Measurements from ENCODE around the gene ZMYND10.
A peak's percentile ranks its signal among the peaks of the same experiment; 100 is the strongest.
"Not testable (repeated sequence)": the region's sequence is repeated elsewhere in the genome, so short reads cannot be mapped to it uniquely, and the experiment has no call there.

The ZMYND10 gene

GRCh38 chr3:50324351-50325112, 21.0 kb downstream of the ZMYND10 start:
- DNase-seq, result peak; percentile 47

DNA sequence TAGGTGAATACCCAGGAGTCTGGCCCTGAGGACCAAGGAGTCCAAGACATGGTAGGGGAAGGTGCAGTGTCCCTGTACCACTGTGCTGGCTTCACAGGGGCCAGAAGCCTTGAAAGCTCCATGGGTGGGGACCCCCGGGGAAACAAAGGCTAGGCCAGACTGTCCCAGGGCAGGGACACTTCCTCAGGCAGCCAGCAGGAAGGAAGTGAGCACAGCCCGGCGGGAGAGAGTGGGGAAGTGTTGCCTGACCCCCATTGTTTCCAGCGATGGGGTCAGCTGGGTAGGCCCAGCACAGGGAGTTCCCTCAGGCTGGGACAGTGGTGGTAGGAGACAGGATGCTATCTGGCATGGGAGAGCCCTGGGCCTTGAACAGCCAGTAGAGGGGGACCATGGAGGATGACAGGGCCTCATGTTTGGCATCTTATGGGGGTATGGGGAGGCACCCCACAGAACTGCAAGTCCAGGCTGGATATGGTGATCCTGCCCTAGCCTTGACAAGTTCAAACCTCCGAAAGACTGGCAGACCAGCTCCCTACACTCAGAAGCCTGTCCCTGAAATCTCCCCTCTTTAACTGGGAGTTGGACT, 21.8 kb downstream of the ZMYND10 start:
- no peak for DNase-seq

DNA sequence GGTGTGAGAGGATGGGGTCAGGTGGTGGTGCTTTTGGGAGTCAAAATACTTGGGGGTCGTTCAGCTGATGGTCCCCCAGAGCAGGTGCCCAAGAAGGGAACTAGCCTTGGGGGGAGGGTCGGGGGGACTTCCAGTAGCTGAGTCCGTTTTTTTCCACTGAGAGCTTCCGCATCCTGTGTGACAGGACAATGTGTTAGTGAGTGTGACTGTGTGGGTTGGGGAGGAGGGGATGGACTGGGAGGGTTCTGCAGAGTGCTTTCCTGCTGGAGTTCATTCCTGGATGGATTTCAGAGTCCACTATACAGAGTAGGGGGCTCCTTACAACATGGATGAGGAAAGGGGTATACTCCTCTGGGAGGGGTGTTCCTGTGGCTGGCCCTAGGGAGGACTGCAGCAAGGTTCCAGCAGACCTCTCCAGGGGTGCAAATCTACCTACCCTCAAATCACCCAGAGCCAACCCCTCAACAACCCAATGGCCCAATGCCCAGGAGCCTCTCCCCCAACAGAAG, 22.4 kb downstream of the ZMYND10 start:
- DNase-seq, result no peak

GRCh38 chr3:50322386-50323091, 23.0 kb downstream of the ZMYND10 start, which contains the start of gene HYAL2:
Gene HYAL2, minus strand, starts transcription at chr3:50322745. Its CDS starts 2,256 bp downstream, at chr3:50320489.
- DNase-seq, result no peak

DNA sequence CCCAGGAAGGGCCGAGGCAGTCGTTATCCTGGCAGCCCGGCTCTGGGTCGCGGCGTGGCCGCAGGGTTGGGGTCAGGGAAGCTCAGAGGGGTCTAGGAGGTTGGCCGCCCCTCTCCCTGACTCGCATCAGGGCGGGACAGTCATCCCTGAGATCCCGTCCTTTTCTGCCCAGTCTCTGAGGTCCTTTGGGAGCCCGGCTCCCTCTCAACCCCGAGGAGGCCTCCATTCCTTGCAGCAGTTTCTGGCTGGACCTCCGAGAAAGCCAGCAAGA, 23.5 kb downstream of the ZMYND10 start:
- DNase-seq, result no peak

- peak; percentile 87 for DNase-seq
Measured at GRCh38 chr3:50321336-50322114, 24.0 kb downstream of the ZMYND10 start.

DNA sequence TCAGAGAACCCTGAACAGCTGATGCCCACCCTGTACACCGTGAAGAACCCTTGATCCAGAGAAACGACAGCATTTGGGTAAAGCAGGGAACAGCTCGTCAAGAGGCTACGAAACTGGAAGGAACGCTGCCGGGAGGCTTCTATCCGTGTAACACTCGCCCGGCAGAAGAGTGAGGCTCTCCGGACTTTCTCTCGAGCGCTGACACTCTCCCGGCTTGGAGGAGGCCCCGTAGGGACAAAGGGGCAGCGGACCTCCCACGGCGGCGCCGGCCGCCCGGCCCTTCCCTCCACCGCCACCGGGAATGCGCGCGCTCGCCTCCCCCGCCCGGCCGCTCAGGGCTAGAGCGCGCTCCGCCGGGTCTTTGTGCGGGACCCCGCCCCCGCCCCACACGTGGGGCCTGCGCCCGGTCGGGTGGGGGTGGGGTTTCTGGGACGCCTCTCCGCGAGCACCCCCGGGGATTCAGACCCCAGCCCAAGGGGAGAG, 24.6 kb downstream of the ZMYND10 start:
- DNase-seq, result peak; percentile 73

GRCh38 chr3:50319894-50320625, 25.5 kb downstream of the ZMYND10 start:
- DNase-seq, result no peak

DNA sequence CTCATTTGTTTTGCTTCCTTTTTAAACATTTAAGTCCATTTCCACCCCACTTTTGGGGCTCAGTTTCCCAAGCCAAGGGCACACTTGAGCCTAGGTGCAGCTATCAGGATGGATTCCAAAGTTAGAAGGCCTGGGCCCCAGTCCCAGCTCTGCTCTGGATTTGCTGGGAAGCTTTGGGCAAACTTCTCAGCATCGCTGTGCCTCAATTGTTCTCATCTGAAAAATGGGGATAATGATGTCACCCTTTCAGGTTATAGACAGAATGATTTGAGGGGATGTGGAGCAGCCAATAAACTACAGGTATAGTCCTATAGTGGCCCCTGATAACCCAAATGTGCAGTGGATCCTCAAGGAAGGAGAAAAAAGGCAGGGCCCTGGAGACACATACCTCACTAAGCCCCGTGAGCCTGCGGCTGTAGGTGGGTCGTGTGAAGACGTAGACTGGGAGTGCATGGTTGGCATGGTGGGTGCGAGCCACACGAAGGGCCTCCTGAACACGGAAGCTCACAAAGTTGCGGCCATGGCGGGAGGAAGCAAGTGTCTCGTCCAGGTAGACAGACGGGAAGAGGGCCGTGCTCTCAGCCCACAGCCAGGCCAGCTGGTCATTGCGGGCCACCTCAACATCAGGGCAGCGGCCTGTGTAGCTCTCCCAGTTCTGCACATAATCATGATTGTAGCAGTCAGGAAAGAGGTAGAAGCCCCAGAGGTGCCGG, 26.2 kb downstream of the ZMYND10 start:
- no peak for DNase-seq

GRCh38 chr3:50318615-50319014, 26.9 kb downstream of the ZMYND10 start:
- DNase-seq, result no peak

GRCh38 chr3:50318163-50318562, 27.4 kb downstream of the ZMYND10 start:
- DNase-seq, result no peak

DNA sequence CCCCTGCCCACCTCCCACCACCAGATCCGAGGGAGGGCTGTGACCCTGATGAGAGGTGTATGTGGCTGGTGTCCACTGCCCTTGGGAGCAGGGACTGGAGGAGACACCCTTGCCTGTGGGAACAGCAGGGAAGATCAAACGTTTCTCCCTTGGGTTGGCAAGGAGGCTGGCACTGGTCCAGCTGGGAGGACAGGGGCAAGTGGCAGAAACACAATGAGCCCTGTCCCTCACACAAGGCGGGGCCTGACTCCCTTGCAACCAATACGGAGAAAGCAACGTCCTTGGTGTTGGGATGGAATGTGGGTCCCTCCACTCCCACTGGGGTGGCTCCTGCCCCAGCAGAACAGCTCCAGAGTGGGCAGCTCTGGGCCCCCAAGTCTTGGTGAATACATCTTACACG, 28.2 kb downstream of the ZMYND10 start:
- DNase-seq, result no peak

- peak; percentile 38 for DNase-seq
Measured at GRCh38 chr3:50316657-50317242, 28.8 kb downstream of the ZMYND10 start.

DNA sequence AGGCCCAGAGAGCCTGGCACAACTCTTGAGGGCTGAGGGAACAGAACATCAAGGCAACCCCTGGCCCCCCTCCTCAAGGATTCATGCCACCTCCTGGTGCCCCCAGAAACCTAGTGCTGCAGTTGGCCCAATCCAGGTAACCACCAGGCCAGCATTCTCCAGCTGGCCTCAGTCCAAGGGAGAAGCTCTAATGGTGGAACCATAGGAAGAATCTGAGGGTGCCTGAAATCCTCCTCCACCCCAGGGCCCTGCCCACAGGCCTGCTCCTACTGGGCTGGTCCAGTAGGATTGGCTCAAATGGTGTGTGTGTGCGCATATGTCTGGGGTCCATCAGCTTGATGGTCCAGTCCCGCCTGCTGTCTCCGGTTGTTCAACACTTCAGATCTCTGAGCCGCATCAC, 30.7 kb downstream of the ZMYND10 start:
- DNase-seq, result no peak

- DNase-seq, result no peak
Measured at GRCh38 chr3:50314342-50314741, 31.2 kb downstream of the ZMYND10 start.

DNA sequence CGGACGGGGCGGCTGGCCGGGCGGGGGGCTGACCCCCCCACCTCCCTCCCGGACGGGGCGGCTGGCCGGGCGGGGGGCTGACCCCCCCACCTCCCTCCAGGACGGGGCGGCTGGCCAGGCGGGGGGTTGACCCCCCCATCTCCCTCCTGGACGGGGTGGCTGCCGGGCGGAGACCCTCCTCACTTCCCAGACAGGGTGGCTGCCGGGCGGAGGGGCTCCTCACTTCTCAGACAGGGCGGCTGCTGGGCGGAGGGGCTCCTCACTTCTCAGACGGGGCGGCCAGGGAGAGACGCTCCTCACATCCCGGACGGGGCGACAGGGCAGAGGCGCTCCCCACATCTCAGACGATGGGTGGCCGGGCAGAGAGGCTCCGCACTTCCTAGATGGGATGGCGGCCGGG, 33.5 kb downstream of the ZMYND10 start:
- not testable (repeated sequence) for DNase-seq

DNA sequence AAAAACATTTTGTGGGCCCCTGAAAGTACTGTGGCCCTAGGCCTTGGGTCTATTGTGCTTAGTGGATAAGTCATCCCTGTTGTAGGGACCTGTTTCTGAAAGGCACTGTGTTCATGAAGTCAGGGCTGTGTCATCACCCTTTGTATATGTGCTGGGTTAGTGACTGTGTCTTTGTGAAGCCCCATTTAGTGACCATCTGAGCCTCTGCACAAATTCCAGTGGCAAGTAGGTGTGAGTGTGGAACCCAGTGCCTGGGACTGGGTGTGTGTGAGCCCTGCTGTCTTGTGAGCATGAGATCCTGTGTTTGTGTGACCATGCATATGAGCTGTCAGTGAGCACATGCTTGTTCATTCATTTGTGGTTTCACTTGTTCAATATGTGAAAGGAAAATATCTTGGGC, 40.9 kb downstream of the ZMYND10 start:
- DNase-seq, result no peak

DNA sequence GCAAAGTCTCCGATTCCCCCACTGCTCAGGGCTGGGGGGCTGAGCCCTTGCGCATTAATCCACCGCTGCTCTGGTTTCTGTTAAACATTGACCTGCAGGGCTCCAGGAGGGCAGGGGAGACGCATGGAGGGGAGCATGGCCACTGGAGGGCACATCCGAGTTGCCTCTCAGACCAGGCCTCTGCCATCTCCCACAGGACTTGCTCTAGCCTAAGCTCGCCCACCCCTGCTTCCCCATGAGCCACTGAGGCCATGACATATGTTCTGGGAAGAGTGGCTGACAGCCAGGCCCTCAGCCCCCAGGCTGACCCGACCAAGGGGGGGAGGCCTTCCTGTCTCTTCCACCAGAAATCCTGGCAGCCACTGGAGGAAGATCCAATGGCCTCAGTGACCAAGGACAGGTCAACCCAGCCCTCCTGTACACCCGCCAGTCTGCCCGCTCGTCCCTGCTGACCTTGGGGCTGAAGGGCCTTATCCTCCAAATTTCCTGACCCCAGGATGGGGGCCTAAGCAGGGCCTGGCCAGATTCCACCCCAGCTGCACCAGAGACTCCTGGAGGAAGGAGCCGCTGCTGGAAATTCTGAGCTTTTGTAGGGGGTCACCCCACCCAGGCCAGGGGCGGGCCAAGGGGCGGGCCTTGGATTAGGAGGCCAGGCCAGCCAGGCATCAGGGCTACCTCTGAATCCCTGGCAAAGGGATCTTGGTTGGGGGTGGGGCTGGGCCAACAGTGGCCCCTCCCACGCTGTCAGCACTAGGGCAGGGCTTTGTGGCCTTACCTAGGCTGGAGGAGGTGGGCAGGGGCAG, 42.3 kb downstream of the ZMYND10 start, which contains the start of gene HYAL1:
Gene HYAL1, minus strand, starts transcription at position 562 of the 803 bp plus-strand sequence. CDS start 618 bp downstream, outside the sequence.
- DNase-seq, result no peak

DNA sequence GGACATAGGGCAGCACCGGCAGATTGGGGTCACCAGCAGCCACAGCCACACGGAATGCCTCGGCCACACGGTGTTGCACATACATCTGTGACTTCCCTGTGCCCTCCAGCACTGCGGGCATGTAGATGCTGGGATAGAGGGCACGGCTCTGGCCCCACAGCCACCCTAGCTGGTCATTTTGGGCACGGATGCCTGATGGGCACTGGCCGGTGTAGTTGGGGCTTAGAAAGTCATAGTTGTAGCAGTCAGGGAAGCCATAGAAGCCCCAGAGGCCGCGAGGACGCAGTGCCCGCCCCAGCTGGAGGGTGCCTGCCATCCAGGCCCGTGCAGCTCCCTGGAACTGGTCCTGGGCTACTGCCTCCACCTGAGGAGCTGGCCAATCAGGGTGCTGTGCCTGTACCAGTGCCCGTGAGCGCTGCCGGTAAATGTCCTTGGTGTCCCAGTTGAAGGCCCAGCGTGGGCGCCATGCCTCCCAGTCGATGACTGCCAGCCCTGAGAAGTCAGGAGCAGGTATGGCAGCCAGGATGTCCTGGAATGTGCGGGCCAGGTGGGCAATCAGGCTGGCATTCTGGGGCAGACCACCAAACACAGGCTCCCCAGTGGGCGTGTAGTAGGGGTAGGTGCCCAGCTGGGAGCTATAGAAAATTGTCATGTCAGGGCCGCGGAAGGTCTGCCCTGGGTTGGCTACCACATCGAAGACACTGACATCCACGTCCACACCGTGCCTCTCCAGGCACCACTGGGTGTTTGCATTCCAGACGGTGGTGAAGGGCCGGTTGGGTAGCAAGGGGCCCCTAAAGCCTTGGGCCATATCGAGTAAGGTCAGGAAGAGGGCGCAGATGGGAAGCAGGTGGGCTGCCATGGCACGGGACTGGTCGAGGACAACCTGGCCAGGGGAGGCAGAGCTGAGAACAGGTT, 43.2 kb downstream of the ZMYND10 start:
- no peak for DNase-seq

Measured in T1000 (cell line).